Adipocyte (in vitro differentiated cells): Measurements from ENCODE around the gene THRB.
A peak's percentile ranks its signal among the peaks of the same experiment; 100 is the strongest.

ENCODE experiments used
- DNase-seq: peaks from one replicate; pipeline ENCODE4 v3.0.0-alpha.2; 2015; ENCODE audit warnings: low read depth
- H3K27me3 ChIP-seq: replicated peaks from 2 replicates; pipeline ENCODE4 v1.7.0; 2013; ENCODE audit warnings: mild to moderate bottlenecking, low read length, moderate library complexity; ENCODE audit not compliant: control insufficient read depth, insufficient read depth
- H3K36me3 ChIP-seq: 2 replicates; pipeline ENCODE4 v1.7.0; 2013; ENCODE audit warnings: low read length, mild to moderate bottlenecking, moderate library complexity; ENCODE audit not compliant: control insufficient read depth, insufficient read depth, severe bottlenecking
- H3K4me1 ChIP-seq: 2 replicates; pipeline ENCODE4 v1.7.0; 2013; ENCODE audit warnings: mild to moderate bottlenecking, low read length, moderate library complexity; ENCODE audit not compliant: control insufficient read depth, insufficient read depth
- H3K4me3 ChIP-seq: 2 replicates; pipeline ENCODE4 v1.7.0; 2013; ENCODE audit warnings: mild to moderate bottlenecking, low read length, moderate library complexity
- H3K9ac ChIP-seq: 2 replicates; pipeline ENCODE4 v1.7.0; 2013; ENCODE audit warnings: mild to moderate bottlenecking, low read length, moderate library complexity
- H3K9me3 ChIP-seq: 2 replicates; pipeline ENCODE4 v1.7.0; 2013; ENCODE audit warnings: mild to moderate bottlenecking, low read length, moderate library complexity; ENCODE audit not compliant: control insufficient read depth

The THRB gene

GRCh38 chr3:24271228-24271627, 223.4 kb downstream of the THRB start:
- Histone ChIP-seq H3K9ac (no peak overlapping the region), H3K4me1 (peaks cover 9% of the 10 kb centered on the region), H3K36me3 (no peaks in the 10 kb centered on the region), H3K9me3 (no peaks in the 10 kb centered on the region), H3K27me3 (no peaks in the 10 kb centered on the region), H3K4me3 (no peak overlapping the region)
- DNase-seq: no peak

GRCh38 chr3:24270744-24271143, 223.9 kb downstream of the THRB start:
- Histone ChIP-seq H3K27me3 (no peaks in the 10 kb centered on the region), H3K9me3 (no peaks in the 10 kb centered on the region), H3K36me3 (no peaks in the 10 kb centered on the region), H3K9ac (no peak overlapping the region), H3K4me1 (peaks cover 9% of the 10 kb centered on the region), H3K4me3 (no peak overlapping the region)
- DNase-seq: no peak

GRCh38 chr3:24270204-24270691, 224.4 kb downstream of the THRB start:
- Histone ChIP-seq H3K9ac (no peak overlapping the region), H3K27me3 (no peaks in the 10 kb centered on the region), H3K4me3 (no peak overlapping the region), H3K36me3 (no peaks in the 10 kb centered on the region), H3K4me1 (peaks cover 9% of the 10 kb centered on the region), H3K9me3 (no peaks in the 10 kb centered on the region)
- peak; percentile 39 for DNase-seq

GRCh38 chr3:24264748-24265158, 229.9 kb downstream of the THRB start:
- Histone ChIP-seq H3K4me1 (peaks cover 5% of the 10 kb centered on the region), H3K9me3 (no peaks in the 10 kb centered on the region), H3K4me3 (no peak overlapping the region), H3K27me3 (no peaks in the 10 kb centered on the region), H3K9ac (no peak overlapping the region), H3K36me3 (no peaks in the 10 kb centered on the region)
- DNase-seq: peak; percentile 69

GRCh38 chr3:24264011-24264410, 230.6 kb downstream of the THRB start:
- Histone ChIP-seq H3K4me3 (no peak overlapping the region), H3K4me1 (peaks cover 5% of the 10 kb centered on the region), H3K36me3 (no peaks in the 10 kb centered on the region), H3K9me3 (no peaks in the 10 kb centered on the region), H3K27me3 (no peaks in the 10 kb centered on the region), H3K9ac (no peak overlapping the region)
- no peak for DNase-seq

GRCh38 chr3:24263069-24263668, 231.5 kb downstream of the THRB start:
- peaks cover 5% of the 10 kb centered on the region for H3K4me1 ChIP-seq
- H3K9ac ChIP-seq: no peak overlapping the region
- no peaks in the 10 kb centered on the region for H3K27me3 ChIP-seq
- H3K4me3 ChIP-seq: no peak overlapping the region
- DNase-seq: no peak
- H3K36me3 ChIP-seq: no peaks in the 10 kb centered on the region
- H3K9me3 ChIP-seq: no peaks in the 10 kb centered on the region

- Histone ChIP-seq H3K9me3 (no peaks in the 10 kb centered on the region), H3K4me1 (peaks cover 5% of the 10 kb centered on the region), H3K4me3 (no peak overlapping the region), H3K27me3 (no peaks in the 10 kb centered on the region), H3K36me3 (no peaks in the 10 kb centered on the region), H3K9ac (no peak overlapping the region)
- peak; percentile 46 for DNase-seq
Observed at GRCh38 chr3:24261521-24261920, 233.1 kb downstream of the THRB start.

- H3K36me3 ChIP-seq: no peaks in the 10 kb centered on the region
- peaks cover 7% of the 10 kb centered on the region for H3K4me1 ChIP-seq
- no peak overlapping the region for H3K9ac ChIP-seq
- peak; percentile 50 for DNase-seq
- no peaks in the 10 kb centered on the region for H3K27me3 ChIP-seq
- H3K4me3 ChIP-seq: no peak overlapping the region
- no peaks in the 10 kb centered on the region for H3K9me3 ChIP-seq
Observed at GRCh38 chr3:24259901-24260512, 234.6 kb downstream of the THRB start.

- Histone ChIP-seq H3K36me3 (no peaks in the 10 kb centered on the region), H3K4me3 (peak overlapping the region; percentile 48), H3K4me1 (peaks cover 14% of the 10 kb centered on the region), H3K9ac (no peak overlapping the region), H3K9me3 (no peaks in the 10 kb centered on the region), H3K27me3 (no peaks in the 10 kb centered on the region)
- DNase-seq: no peak
Observed at GRCh38 chr3:24258727-24259600, 235.7 kb downstream of the THRB start.

GRCh38 chr3:24258260-24258659, 236.4 kb downstream of the THRB start:
- Histone ChIP-seq H3K4me3 (no peak overlapping the region), H3K9ac (no peak overlapping the region), H3K9me3 (no peaks in the 10 kb centered on the region), H3K27me3 (no peaks in the 10 kb centered on the region), H3K36me3 (no peaks in the 10 kb centered on the region), H3K4me1 (peaks cover 14% of the 10 kb centered on the region)
- DNase-seq: no peak

- DNase-seq: no peak
- Histone ChIP-seq H3K27me3 (no peaks in the 10 kb centered on the region), H3K4me1 (peaks cover 14% of the 10 kb centered on the region), H3K36me3 (no peaks in the 10 kb centered on the region), H3K9ac (no peak overlapping the region), H3K4me3 (no peak overlapping the region), H3K9me3 (no peaks in the 10 kb centered on the region)
Observed at GRCh38 chr3:24255414-24255813, 239.2 kb downstream of the THRB start.
